GM21825 (cell line): ENCODE data around the gene PCDHA10.
"Not testable (repeated sequence)": the region's sequence is repeated elsewhere in the genome, so short reads cannot be mapped to it uniquely, and the experiment has no call there.

Experiments used
- ATAC-seq: cut with Tn5 transposase; IDR thresholded peaks from one replicate; pipeline ENCODE4 v1.9.1; 2021; ENCODE audit warnings: mild to moderate bottlenecking, moderate library complexity; ENCODE audit not compliant: unreplicated experiment

Gene PCDHA10

GRCh38 chr5:140855772-140856674, at the start of gene PCDHA10:
TSS of gene PCDHA10 (plus strand) at chr5:140855897. CDS start at chr5:140856049, 152 bp downstream.
- no peak for ATAC-seq

- no peak for ATAC-seq
Measured at GRCh38 chr5:140806834-140807775, 48.6 kb upstream of the PCDHA10 start, which contains the start of gene PCDHA4. TSS of gene PCDHA4 (plus strand) at chr5:140807068.

GRCh38 chr5:140808241-140808888, 47.3 kb upstream of the PCDHA10 start:
- not testable (repeated sequence) for ATAC-seq

GRCh38 chr5:140808889-140809291, 46.8 kb upstream of the PCDHA10 start:
- ATAC-seq, result no peak

GRCh38 chr5:140821375-140822280, 34.1 kb upstream of the PCDHA10 start, which contains the start of gene PCDHA5:
TSS of gene PCDHA5 (plus strand) at chr5:140821613.
- ATAC-seq, result no peak

GRCh38 chr5:140822281-140822629, 33.4 kb upstream of the PCDHA10 start:
- ATAC-seq, result no peak

GRCh38 chr5:140822969-140823368, 32.7 kb upstream of the PCDHA10 start:
- ATAC-seq, result not testable (repeated sequence)

GRCh38 chr5:140823475-140823874, 32.2 kb upstream of the PCDHA10 start:
- ATAC-seq, result no peak

- ATAC-seq, result no peak
Measured at GRCh38 chr5:140827704-140828361, 27.9 kb upstream of the PCDHA10 start, which contains the start of gene PCDHA6. TSS of gene PCDHA6 (plus strand) at chr5:140827960. CDS start at chr5:140828092, 132 bp downstream.

- ATAC-seq, result no peak
Measured at GRCh38 chr5:140828362-140828737, 27.3 kb upstream of the PCDHA10 start.

- not testable (repeated sequence) for ATAC-seq
Measured at GRCh38 chr5:140829511-140830501, 25.9 kb upstream of the PCDHA10 start.

GRCh38 chr5:140833993-140834392, 21.7 kb upstream of the PCDHA10 start, which contains the start of gene PCDHA7:
TSS of gene PCDHA7 (plus strand) at chr5:140834269. CDS start at chr5:140834384, 115 bp downstream.
- ATAC-seq, result no peak

GRCh38 chr5:140834439-140835008, 21.2 kb upstream of the PCDHA10 start:
- ATAC-seq, result not testable (repeated sequence)

- no peak for ATAC-seq
Measured at GRCh38 chr5:140835622-140836510, 19.8 kb upstream of the PCDHA10 start.

GRCh38 chr5:140840978-140841962, 14.4 kb upstream of the PCDHA10 start, which contains the start of gene PCDHA8:
TSS of gene PCDHA8 (plus strand) at chr5:140841187. CDS start at chr5:140841322, 135 bp downstream.
- ATAC-seq, result no peak
